Muscle layer of duodenum (tissue), 2 donors: Measurements from ENCODE around the gene LRRN4.

ENCODE experiments used
- H3K27ac ChIP-seq: one replicate; pipeline ENCODE4 v1.7.0; 2013; ENCODE audit warnings: mild to moderate bottlenecking, low read length
- H3K27me3 ChIP-seq: one replicate; pipeline ENCODE4 v1.7.0; 2013; ENCODE audit warnings: low read depth, mild to moderate bottlenecking, control low read depth, low read length
- H3K36me3 ChIP-seq, 2 donors: one replicate each; pipeline ENCODE4 v1.7.0; 2013; ENCODE audit warnings: low read length in 2 of 2, control low read depth in 1 of 2, mild to moderate bottlenecking in 1 of 2; ENCODE audit not compliant: insufficient read depth in 2 of 2, control insufficient read depth in 1 of 2
- H3K4me1 ChIP-seq, 2 donors: one replicate each; pipeline ENCODE4 v1.7.0; 2013; ENCODE audit warnings: low read length in 2 of 2, mild to moderate bottlenecking in 2 of 2, control low read depth in 1 of 2, moderate library complexity in 1 of 2; ENCODE audit not compliant: insufficient read depth in 2 of 2, control insufficient read depth in 1 of 2
- H3K4me3 ChIP-seq, 2 donors: one replicate each; pipeline ENCODE4 v1.7.0; 2013; ENCODE audit warnings: low read length in 2 of 2, low read depth in 1 of 2, mild to moderate bottlenecking in 1 of 2
- H3K9me3 ChIP-seq, 2 donors: one replicate each; pipeline ENCODE4 v1.7.0; 2013; ENCODE audit warnings: low read length in 2 of 2, control low read depth in 1 of 2, mild to moderate bottlenecking in 1 of 2; ENCODE audit not compliant: control insufficient read depth in 1 of 2
- donor health status: healthy.

LRRN4 gene

GRCh38 chr20:6079016-6079415 is 25.2 kb upstream of the LRRN4 start:
- no peaks in the 10 kb centered on the region for H3K36me3 ChIP-seq
- no peak overlapping the region for H3K27ac ChIP-seq
- no peak overlapping the region for H3K4me3 ChIP-seq
- no peaks in the 10 kb centered on the region for H3K27me3 ChIP-seq
- H3K9me3 ChIP-seq, result no peaks in the 10 kb centered on the region
- H3K4me1 ChIP-seq, result peaks cover 4 to 7% of the 10 kb centered on the region in 2 donors

DNA sequence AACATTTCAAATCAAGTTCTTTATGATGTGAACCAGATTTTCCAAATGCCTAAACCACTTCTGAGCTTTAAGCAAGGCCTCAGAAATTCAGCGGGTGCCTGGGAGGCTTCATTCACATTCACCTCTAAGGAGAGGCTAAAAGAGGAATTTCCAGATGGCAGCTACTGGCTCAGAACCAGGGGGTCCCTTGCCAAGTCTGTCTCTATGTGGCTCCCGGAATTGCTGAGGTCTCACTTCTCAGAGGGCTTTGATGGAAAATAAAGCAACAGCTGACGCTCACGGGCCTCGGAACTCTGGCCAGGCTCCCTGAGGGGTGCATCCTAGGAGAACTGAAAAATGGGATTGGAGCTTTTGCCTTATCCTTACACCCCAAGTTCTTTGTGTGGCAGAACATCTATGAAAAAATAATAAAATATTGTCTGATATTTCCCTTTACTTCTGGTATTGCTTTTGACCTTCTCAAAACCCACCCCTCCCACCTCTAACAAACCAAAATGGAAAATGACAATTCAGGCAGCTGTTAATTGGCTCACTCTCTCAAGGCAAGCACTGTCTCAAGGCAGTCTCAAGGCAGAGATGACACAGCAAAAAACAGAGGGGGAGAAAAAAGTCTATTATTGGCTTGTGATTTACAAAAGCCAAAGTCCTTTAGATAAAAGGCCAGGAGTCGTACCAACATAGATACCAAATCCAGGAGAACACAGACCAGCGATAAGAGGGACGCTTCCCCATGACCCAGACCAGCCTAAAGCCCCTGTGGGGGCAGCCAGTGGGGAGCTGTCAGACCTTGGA is 21.8 kb upstream of the LRRN4 start:
- Histone ChIP-seq H3K4me1 (peaks cover 4 to 7% of the 10 kb centered on the region in 2 donors), H3K9me3 (no peaks in the 10 kb centered on the region), H3K4me3 (no peak overlapping the region), H3K27me3 (no peaks in the 10 kb centered on the region), H3K36me3 (peaks cover 0 to 3% of the 10 kb centered on the region in 2 donors), H3K27ac (no peak overlapping the region)

- Histone ChIP-seq H3K4me3 (no peak overlapping the region), H3K27ac (no peak overlapping the region), H3K4me1 (peaks cover 4 to 7% of the 10 kb centered on the region in 2 donors), H3K9me3 (no peaks in the 10 kb centered on the region), H3K27me3 (no peaks in the 10 kb centered on the region), H3K36me3 (peaks cover 0 to 3% of the 10 kb centered on the region in 2 donors)
Observed at GRCh38 chr20:6074784-6075183, 20.9 kb upstream of the LRRN4 start.

DNA sequence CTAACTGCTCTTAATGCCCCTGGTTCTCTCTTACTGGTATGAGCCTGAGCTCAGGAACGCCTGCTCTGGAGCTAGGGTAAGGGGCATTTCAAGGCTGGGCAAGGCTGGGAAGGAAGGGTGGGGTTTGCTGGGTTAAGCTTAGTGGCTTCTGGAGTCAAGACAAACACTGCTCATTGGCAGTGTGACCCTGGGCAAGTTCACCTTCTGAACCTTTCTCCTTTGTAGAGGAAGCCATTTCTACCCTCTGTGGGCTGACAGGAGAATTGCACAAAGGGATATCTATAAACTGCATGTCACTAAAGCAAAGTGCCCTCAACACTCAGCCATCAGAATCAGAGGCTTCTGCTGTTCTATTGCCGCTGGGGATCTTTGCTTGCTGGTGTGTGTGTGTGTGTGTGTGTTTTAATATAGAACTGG is 20.3 kb upstream of the LRRN4 start:
- Histone ChIP-seq H3K9me3 (no peaks in the 10 kb centered on the region), H3K4me3 (no peak overlapping the region), H3K27ac (no peak overlapping the region), H3K36me3 (peaks cover 0 to 3% of the 10 kb centered on the region in 2 donors), H3K4me1 (peaks cover 4 to 7% of the 10 kb centered on the region in 2 donors), H3K27me3 (no peaks in the 10 kb centered on the region)

GRCh38 chr20:6070829-6071695 is 17.2 kb upstream of the LRRN4 start:
- Histone ChIP-seq H3K4me3 (no peak overlapping the region), H3K27me3 (no peaks in the 10 kb centered on the region), H3K36me3 (peaks cover 0 to 3% of the 10 kb centered on the region in 2 donors), H3K4me1 (peaks cover 4 to 7% of the 10 kb centered on the region in 2 donors), H3K27ac (no peak overlapping the region), H3K9me3 (no peaks in the 10 kb centered on the region)

DNA sequence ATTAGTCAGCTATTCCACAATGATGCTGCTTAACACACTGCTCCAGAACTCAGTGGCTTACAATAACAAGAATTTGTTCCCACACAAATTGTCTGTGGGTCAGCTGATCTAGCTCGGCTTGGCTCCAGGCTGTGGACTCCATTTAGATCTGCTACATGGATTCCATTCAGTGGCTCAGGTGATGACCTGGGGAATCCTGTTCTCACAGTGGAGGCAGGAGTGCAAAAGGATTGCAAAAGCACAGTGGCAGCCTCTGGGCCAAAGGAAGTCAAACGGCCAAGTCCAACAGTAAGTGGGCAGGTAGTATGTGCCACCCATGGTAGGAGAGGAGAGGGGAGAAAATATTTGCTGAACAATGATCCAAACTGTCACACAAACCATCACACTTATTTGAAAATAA is 15.8 kb upstream of the LRRN4 start:
- no peak overlapping the region for H3K27ac ChIP-seq
- no peaks in the 10 kb centered on the region for H3K27me3 ChIP-seq
- H3K4me1 ChIP-seq, result no peaks in the 10 kb centered on the region
- H3K4me3 ChIP-seq, result no peak overlapping the region
- peaks cover 0 to 3% of the 10 kb centered on the region in 2 donors for H3K36me3 ChIP-seq
- no peaks in the 10 kb centered on the region for H3K9me3 ChIP-seq

DNA sequence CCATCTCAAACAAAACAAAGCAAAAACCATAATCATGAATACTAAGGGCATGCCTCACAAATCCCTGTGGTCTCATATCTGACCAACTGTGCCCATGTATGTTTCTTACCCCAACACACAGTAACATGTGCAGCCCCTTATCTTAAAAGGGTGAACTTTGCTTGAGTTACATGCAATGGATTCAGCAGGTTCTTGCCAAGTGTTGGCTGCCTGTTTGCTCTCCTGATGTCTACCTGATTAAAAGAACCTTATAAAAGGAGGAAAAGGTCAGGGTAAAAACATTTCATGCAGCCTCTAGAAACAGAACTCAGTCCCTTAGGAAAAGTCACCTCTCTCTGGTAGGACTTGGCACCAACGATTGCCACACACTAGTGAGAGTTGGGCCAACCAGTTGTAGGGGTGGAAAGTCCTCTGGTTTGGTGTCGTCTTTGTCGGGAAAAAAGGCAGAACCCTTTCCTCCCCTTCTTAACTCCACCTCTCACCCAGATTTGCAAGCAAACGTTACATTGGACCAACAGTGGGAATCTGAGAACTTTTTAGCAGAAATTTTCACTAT is 14.0 kb upstream of the LRRN4 start:
- Histone ChIP-seq H3K4me3 (no peak overlapping the region), H3K36me3 (peaks cover 0 to 3% of the 10 kb centered on the region in 2 donors), H3K27ac (no peak overlapping the region), H3K4me1 (no peaks in the 10 kb centered on the region), H3K9me3 (no peaks in the 10 kb centered on the region), H3K27me3 (no peaks in the 10 kb centered on the region)

DNA sequence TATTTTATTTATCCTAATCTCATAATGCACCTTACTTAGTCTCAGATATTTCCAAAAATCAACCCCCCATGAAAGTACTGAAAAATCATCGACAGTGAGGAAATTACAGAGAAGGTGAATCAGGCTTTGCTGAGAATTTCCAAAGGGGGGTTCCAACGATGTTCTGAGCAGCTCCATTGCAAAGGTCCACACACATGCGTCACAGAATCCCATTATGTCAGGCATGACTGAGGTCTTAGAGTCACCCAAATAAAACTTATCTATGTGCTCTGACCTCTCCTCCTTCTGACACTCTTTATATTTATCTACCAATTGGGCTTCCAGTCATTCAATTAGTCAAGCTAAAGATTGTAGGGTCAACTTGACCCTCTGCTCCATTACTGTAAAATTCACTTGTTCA is 12.7 kb upstream of the LRRN4 start:
- no peaks in the 10 kb centered on the region for H3K4me1 ChIP-seq
- H3K27me3 ChIP-seq, result no peaks in the 10 kb centered on the region
- H3K9me3 ChIP-seq, result no peaks in the 10 kb centered on the region
- H3K36me3 ChIP-seq, result peaks cover 0 to 3% of the 10 kb centered on the region in 2 donors
- no peak overlapping the region for H3K27ac ChIP-seq
- no peak overlapping the region for H3K4me3 ChIP-seq

DNA sequence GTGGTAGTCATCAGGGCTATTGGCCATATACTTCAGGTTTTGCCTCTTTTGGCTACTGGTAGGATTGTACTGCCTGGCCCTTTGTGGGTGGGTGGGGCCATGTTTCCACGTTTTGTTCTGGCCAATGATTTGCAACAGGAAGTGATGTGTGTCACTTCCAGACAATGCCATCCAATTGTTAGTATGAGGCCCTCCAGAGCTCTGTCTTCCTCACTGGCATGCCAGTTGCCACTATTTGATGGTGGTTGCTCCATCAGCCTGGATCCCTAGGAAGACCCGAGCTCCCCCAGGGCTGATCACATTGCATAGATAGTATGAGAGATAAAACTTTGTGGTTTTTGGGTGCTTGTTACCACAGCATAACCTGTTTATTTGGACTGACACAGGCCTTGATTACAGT is 7.7 kb upstream of the LRRN4 start:
- Histone ChIP-seq H3K4me1 (peaks cover 0 to 4% of the 10 kb centered on the region in 2 donors), H3K36me3 (no peaks in the 10 kb centered on the region), H3K27me3 (no peaks in the 10 kb centered on the region), H3K27ac (no peak overlapping the region), H3K9me3 (no peaks in the 10 kb centered on the region), H3K4me3 (no peak overlapping the region)

- no peak overlapping the region for H3K4me3 ChIP-seq
- no peak overlapping the region for H3K27ac ChIP-seq
- H3K27me3 ChIP-seq, result no peaks in the 10 kb centered on the region
- H3K36me3 ChIP-seq, result no peaks in the 10 kb centered on the region
- peaks cover 0 to 4% of the 10 kb centered on the region in 2 donors for H3K4me1 ChIP-seq
- no peaks in the 10 kb centered on the region for H3K9me3 ChIP-seq
Observed at GRCh38 chr20:6060213-6060612, 6.4 kb upstream of the LRRN4 start.

GRCh38 chr20:6058684-6059295 is 4.9 kb upstream of the LRRN4 start:
- no peaks in the 10 kb centered on the region for H3K9me3 ChIP-seq
- no peaks in the 10 kb centered on the region for H3K27me3 ChIP-seq
- no peaks in the 10 kb centered on the region for H3K36me3 ChIP-seq
- peaks cover 0 to 4% of the 10 kb centered on the region in 2 donors for H3K4me1 ChIP-seq
- H3K27ac ChIP-seq, result no peak overlapping the region
- H3K4me3 ChIP-seq, result no peak overlapping the region
